MCF 10A (cell line): ENCODE data around the gene MAML2. TPM values are rescaled to one million over a fixed set of nuclear protein-coding genes. Genes with fewer than 3 reads are reported as not detected.

Experiments used
- BruUV-seq: library from RNA; stranded (reverse); fragments of 400-500 nt; replicated peaks from 2 replicates; lab custom pipeline; 2021; lab: Mats Ljungman, UMichigan
- CTCF ChIA-PET: fragments of 300-600 bp; sonication (Branson Sonifier 250); formaldehyde crosslinking; extraction: SDS; loops from one replicate; lab custom pipeline; 2021; ENCODE audit warnings: antibody characterized with exemption, inconsistent platforms; lab: Yijun Ruan, JAX
- POLR2A ChIA-PET: fragments of 300-600, 350-650 bp; sonication (Branson Sonifier 250); formaldehyde crosslinking; extraction: SDS; loops from one replicate; lab custom pipeline; 2020; ENCODE audit warnings: antibody characterized with exemption, inconsistent platforms; lab: Yijun Ruan, JAX
- DNase-seq: peaks from one replicate; pipeline ENCODE4 v3.0.0-alpha.2; 2018; ENCODE audit not compliant: unreplicated experiment
- H3K27ac Mint-ChIP-seq: one replicate; pipeline ENCODE4 v1.8.0; 2022; ENCODE audit warnings: mild to moderate bottlenecking, low read depth, mixed read lengths; ENCODE audit not compliant: unreplicated experiment
- H3K27me3 Mint-ChIP-seq: one replicate; pipeline ENCODE4 v1.8.0; 2022; ENCODE audit warnings: mixed read lengths; ENCODE audit not compliant: insufficient read depth, unreplicated experiment
- H3K36me3 Mint-ChIP-seq: one replicate; pipeline ENCODE4 v1.8.0; 2022; ENCODE audit warnings: mild to moderate bottlenecking, moderate library complexity, mixed read lengths; ENCODE audit not compliant: insufficient read depth, unreplicated experiment
- H3K4me1 Mint-ChIP-seq: one replicate; pipeline ENCODE4 v1.8.0; 2022; ENCODE audit warnings: mixed read lengths; ENCODE audit not compliant: insufficient read depth, unreplicated experiment
- H3K4me3 Mint-ChIP-seq: one replicate; pipeline ENCODE4 v1.8.0; 2022; ENCODE audit warnings: mild to moderate bottlenecking, moderate library complexity, mixed read lengths; ENCODE audit not compliant: unreplicated experiment
- H3K9me3 Mint-ChIP-seq: one replicate; pipeline ENCODE4 v1.8.0; 2022; ENCODE audit warnings: mixed read lengths; ENCODE audit not compliant: unreplicated experiment
- CTCF ChIP-seq: fragments of 200-600 bp; IDR thresholded peaks from one replicate; pipeline ENCODE4 v1.8.0; 2022; ENCODE audit warnings: antibody characterized with exemption, mild to moderate bottlenecking; ENCODE audit not compliant: unreplicated experiment
- intact Hi-C: fragments of 100-400 bp; cut with micrococcal nuclease; formaldehyde crosslinking; loops from 2 replicates; pipeline ENCODE4 v1.14.1; 2022
- total RNA-seq: library from RNA; stranded (reverse); gene quantifications from 2 replicates; pipeline ENCODE4 v1.2.3, GENCODE V29; 2022

MAML2 gene
- total RNA-seq, 1 experiment from 2014 or later = 8.6 TPM

- H3K4me3 Mint-ChIP-seq = no peak overlapping the region
- no peaks in the 10 kb centered on the region for H3K36me3 Mint-ChIP-seq
- intact Hi-C loops = no loop called here
- POLR2A ChIA-PET = interaction anchor here (0.7 kb wide), 1 partner anchor 225 kb away, joined by 3 read pairs; no protein-coding TSS in a partner anchor
- no peak overlapping the region for H3K27ac Mint-ChIP-seq
- TF ChIP-seq CTCF = no peak
- no peak for DNase-seq
- no TSS peak for BruUV-seq
- H3K4me1 Mint-ChIP-seq = peaks cover 14% of the 10 kb centered on the region
- no peaks in the 10 kb centered on the region for H3K9me3 Mint-ChIP-seq
- CTCF ChIA-PET = interaction anchor here (1.2 kb wide), 1 partner anchor 195 kb away, joined by 4 read pairs; no protein-coding TSS in a partner anchor
- H3K27me3 Mint-ChIP-seq = no peaks in the 10 kb centered on the region
Observed at GRCh38 chr11:96147906-96148486, 195.0 kb downstream of the MAML2 start.

- peaks cover 14% of the 10 kb centered on the region for H3K4me1 Mint-ChIP-seq
- H3K27me3 Mint-ChIP-seq = no peaks in the 10 kb centered on the region
- CTCF ChIA-PET = no interaction called here
- no peak overlapping the region for H3K27ac Mint-ChIP-seq
- POLR2A ChIA-PET = interaction anchor here (0.8 to 1.2 kb wide), 2 partner anchors 30 to 61 kb away, joined by 3 read pairs; no protein-coding TSS in a partner anchor
- H3K4me3 Mint-ChIP-seq = no peak overlapping the region
- no peak for TF ChIP-seq CTCF
- H3K36me3 Mint-ChIP-seq = no peaks in the 10 kb centered on the region
- no peak for DNase-seq
- no TSS peak for BruUV-seq
- intact Hi-C loops = no loop called here
- no peaks in the 10 kb centered on the region for H3K9me3 Mint-ChIP-seq
Observed at GRCh38 chr11:96147186-96147585, 195.8 kb downstream of the MAML2 start.

GRCh38 chr11:96146765-96147164 lies 196.2 kb downstream of the MAML2 start:
- H3K4me1 Mint-ChIP-seq = peaks cover 14% of the 10 kb centered on the region

More at GRCh38 chr11:96146765-96147164, 196.2 kb downstream of the MAML2 start:
- no peak overlapping the region for H3K4me3 Mint-ChIP-seq
- CTCF ChIA-PET = no interaction called here
- DNase-seq = no peak
- H3K9me3 Mint-ChIP-seq = no peaks in the 10 kb centered on the region
- no peak overlapping the region for H3K27ac Mint-ChIP-seq
- TF ChIP-seq CTCF = no peak
- BruUV-seq = no TSS peak
- no peaks in the 10 kb centered on the region for H3K36me3 Mint-ChIP-seq
- intact Hi-C loops = no loop called here
- no peaks in the 10 kb centered on the region for H3K27me3 Mint-ChIP-seq
- POLR2A ChIA-PET = interaction anchor here (0.8 to 1.2 kb wide), 2 partner anchors 30 to 61 kb away, joined by 3 read pairs; no protein-coding TSS in a partner anchor
